Naive thymus-derived CD8-positive, alpha-beta T cell (primary cell): Measurements from ENCODE around the gene DCTN1. TPM values are rescaled to one million over a fixed set of nuclear protein-coding genes. Genes with fewer than 3 reads are reported as not detected.

Experiments used
- ATAC-seq, 2 donors: fragments of 150-1000 bp; cut with Tn5 transposase in 1 of 2; sonication (Bioruptor Pico), chemical (Tn5 transposase) in 1 of 2; 1 replicate in 1 of 2; 2 replicates in 1 of 2; pipeline ENCODE4 v1.10.0; 2021; ENCODE audit warnings: mild to moderate bottlenecking in 2 of 2, moderate library complexity in 2 of 2
- POLR2A ChIA-PET: fragments of 350-600 bp; sonication (Branson Sonifier 250); formaldehyde crosslinking; loops from one replicate; lab custom pipeline; 2021; ENCODE audit warnings: antibody characterized with exemption; lab: Charles Lee
- DNase-seq, 10 donors: peaks; one replicate each; pipeline versions ENCODE4 v3.0.0 to v3.0.0-alpha.2; 2020 to 2022
- H3K27ac Mint-ChIP-seq, 10 donors: one replicate each; pipeline ENCODE4 v1.8.0; 2020 to 2022; ENCODE audit warnings: mild to moderate bottlenecking in 10 of 10, mixed read lengths in 10 of 10, moderate library complexity in 4 of 10, inconsistent platforms in 1 of 10
- H3K27me3 Mint-ChIP-seq, 5 donors: one replicate each; pipeline ENCODE4 v1.8.0; 2021 to 2022; ENCODE audit warnings: mixed read lengths in 5 of 5
- H3K36me3 Mint-ChIP-seq, 3 donors: one replicate each; pipeline ENCODE4 v1.8.0; 2020 to 2022; ENCODE audit warnings: mixed read lengths in 3 of 3, mild to moderate bottlenecking in 2 of 3, inconsistent platforms in 1 of 3
- H3K4me1 Mint-ChIP-seq, 4 donors: one replicate each; pipeline ENCODE4 v1.8.0; 2021 to 2022; ENCODE audit warnings: mixed read lengths in 4 of 4
- H3K4me3 Mint-ChIP-seq, 10 donors: one replicate each; pipeline ENCODE4 v1.8.0; 2020 to 2022; ENCODE audit warnings: mild to moderate bottlenecking in 10 of 10, mixed read lengths in 10 of 10, moderate library complexity in 6 of 10, inconsistent platforms in 1 of 10
- H3K9me3 Mint-ChIP-seq, 9 donors: one replicate each; pipeline ENCODE4 v1.8.0; 2020 to 2022; ENCODE audit warnings: mixed read lengths in 9 of 9, mild to moderate bottlenecking in 3 of 9, inconsistent platforms in 1 of 9, moderate library complexity in 1 of 9
- polyA plus RNA-seq, 3 donors: library from polyadenylated mRNA; unstranded; fragments of 300-500 nt; fragmentation: Illumina TruSeq; gene quantifications; one replicate each; pipeline ENCODE4 v1.2.3, GENCODE V29; 2021
- total RNA-seq, 8 experiments: library from RNA in 2 of 8; stranded (reverse) in 2 of 8; gene quantifications; one replicate each; pipeline ENCODE4 v1.2.3 and lab custom pipeline; 2021 to 2026

Gene DCTN1
- total RNA-seq (100 to 1,000 TPM in 1 of 2 experiments, 10 to 100 TPM in 1; 97.5 to 108 TPM), polyA plus RNA-seq (10 to 100 TPM; 55.0 to 80.1 (median 68.7) TPM), total RNA-seq (lab: John Stamatoyannopoulos, UW) (107 to 137 (median 120) reads per million in 6 experiments)

DNA sequence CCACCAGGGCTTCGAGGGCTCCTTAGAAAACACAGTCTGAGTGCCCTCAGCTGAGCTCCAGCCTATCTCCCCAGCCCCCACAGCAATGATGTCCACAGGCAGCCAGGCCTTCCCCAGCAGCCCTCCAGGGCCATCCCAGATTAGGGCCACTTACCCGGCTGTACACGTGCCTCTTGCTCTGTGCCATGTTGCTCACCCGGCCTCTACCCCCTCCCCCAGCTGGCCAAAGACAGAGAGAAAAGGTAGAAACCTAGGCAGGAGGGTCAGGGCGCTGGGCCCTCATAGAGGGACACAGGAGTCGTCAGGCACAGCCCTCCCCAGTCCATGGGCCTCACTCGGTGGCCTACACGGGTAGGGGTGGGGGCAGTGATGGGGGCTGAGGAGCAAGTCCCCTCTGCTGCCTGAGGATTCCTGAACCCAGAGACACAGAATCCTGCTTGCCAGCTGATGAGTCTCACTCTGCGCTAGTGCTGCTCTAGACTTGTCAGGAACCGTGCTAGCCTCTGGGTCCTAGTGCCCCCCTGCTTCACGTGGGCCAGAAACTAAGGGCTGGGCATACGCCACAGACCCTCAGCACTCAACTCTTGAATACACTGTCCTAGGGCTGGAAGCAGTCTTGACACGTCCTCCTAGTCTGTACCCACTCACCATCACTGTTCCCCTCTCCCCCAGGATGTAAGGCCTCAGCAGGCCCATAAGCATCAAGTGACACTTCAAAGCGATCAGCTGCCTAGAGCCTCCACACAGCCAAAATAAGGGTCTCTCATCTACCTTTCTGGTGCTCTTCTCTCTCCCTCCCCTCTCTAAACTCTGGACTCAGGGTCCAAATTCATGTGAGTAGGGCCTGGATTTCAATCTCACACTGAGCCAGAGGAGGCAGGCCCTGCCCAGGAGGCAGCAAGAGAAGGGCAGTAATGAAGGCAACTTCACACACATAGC, at the start of gene DCTN1:
TSS of gene DCTN1 (minus strand) at position 461 of the 939 bp plus-strand sequence. CDS start at position 187, 274 bp downstream.
- Mint-ChIP-seq H3K4me3 (peak within 1 kb of the TSS; percentile 56 to 79 (median 68)), H3K27me3 (no peaks in the 10 kb centered on the region), H3K9me3 (no peaks in the 10 kb centered on the region), H3K36me3 (peaks cover 0 to 34% (median 12%) of the 10 kb centered on the region in 3 donors), H3K4me1 (peaks cover 43 to 74% (median 52%) of the 10 kb centered on the region in 4 donors), H3K27ac (peak within 1 kb of the TSS in 8 of 10 donors; percentile 18 to 88 (median 65))
- peak in 2 of 10 donors; percentile 8 to 13 for DNase-seq
- POLR2A ChIA-PET, result no interaction called here
- ATAC-seq, result peak; percentile 74 to 80

DNA sequence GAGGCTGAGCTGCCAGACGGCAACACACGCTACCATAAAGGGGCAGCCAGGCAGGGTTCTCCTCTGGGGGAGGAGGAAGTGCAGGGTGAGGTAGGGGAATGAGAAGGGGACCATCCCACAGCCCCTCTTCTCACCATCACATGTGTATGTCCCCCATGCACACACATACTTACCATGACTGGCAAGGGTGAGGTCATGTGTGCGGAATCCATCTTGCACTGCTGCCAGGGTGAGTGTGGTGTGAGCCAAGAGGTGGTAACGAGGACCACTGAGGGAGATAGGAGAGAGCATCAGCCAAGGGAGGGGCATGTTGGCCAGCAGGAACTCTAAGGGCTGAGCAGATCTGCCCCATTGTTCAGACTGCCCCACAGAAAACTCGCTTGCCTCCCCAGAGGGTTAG, 48.6 kb upstream of the DCTN1 start:
- Mint-ChIP-seq H3K9me3 (no peaks in the 10 kb centered on the region), H3K4me3 (no peak overlapping the region), H3K27me3 (no peaks in the 10 kb centered on the region), H3K27ac (peak overlapping the region in 1 of 10 donors; percentile 74), H3K36me3 (peaks cover 0 to 13% (median 7%) of the 10 kb centered on the region in 3 donors), H3K4me1 (no peaks in the 10 kb centered on the region)
- ATAC-seq (no peak), DNase-seq (no peak)
- POLR2A ChIA-PET, result no interaction called here

- Mint-ChIP-seq H3K9me3 (no peaks in the 10 kb centered on the region), H3K4me1 (peaks cover 4 to 6% (median 5%) of the 10 kb centered on the region in 4 donors), H3K4me3 (no peak overlapping the region), H3K27me3 (no peaks in the 10 kb centered on the region), H3K27ac (peak overlapping the region in 5 of 10 donors; percentile 12 to 83 (median 61)), H3K36me3 (peaks cover 0 to 13% (median 7%) of the 10 kb centered on the region in 3 donors)
- DNase-seq, result no peak
- POLR2A ChIA-PET, result no interaction called here
- no peak for ATAC-seq
These were observed 47.4 kb upstream of the DCTN1 start for GRCh38 chr2:74427551-74427950.

GRCh38 chr2:74426181-74426758, 46.2 kb upstream of the DCTN1 start:
- Mint-ChIP-seq H3K27me3 (no peaks in the 10 kb centered on the region), H3K4me1 (peaks cover 8 to 16% (median 13%) of the 10 kb centered on the region in 4 donors), H3K4me3 (no peak overlapping the region), H3K36me3 (peaks cover 0 to 13% (median 7%) of the 10 kb centered on the region in 3 donors), H3K27ac (no peak overlapping the region), H3K9me3 (no peaks in the 10 kb centered on the region)
- POLR2A ChIA-PET, result no interaction called here
- DNase-seq (no peak), ATAC-seq (no peak)

GRCh38 chr2:74425523-74425922, 45.4 kb upstream of the DCTN1 start:
- H3K36me3 Mint-ChIP-seq, result peaks cover 0 to 13% (median 7%) of the 10 kb centered on the region in 3 donors
- POLR2A ChIA-PET, result interaction anchor here (1.1 kb wide), 1 partner anchor 10 kb away, joined by 3 read pairs; no protein-coding TSS in a partner anchor

GRCh38 chr2:74424995-74425406, 44.9 kb upstream of the DCTN1 start:
- Mint-ChIP-seq H3K4me3 (no peak overlapping the region), H3K27ac (no peak overlapping the region)
- POLR2A ChIA-PET, result interaction anchor here (1.1 kb wide), 1 partner anchor 10 kb away, joined by 3 read pairs; no protein-coding TSS in a partner anchor

More at GRCh38 chr2:74425523-74425922, 45.4 kb upstream of the DCTN1 start:
- DNase-seq (no peak), ATAC-seq (no peak)
- Mint-ChIP-seq H3K4me3 (no peak overlapping the region), H3K9me3 (no peaks in the 10 kb centered on the region), H3K27me3 (no peaks in the 10 kb centered on the region), H3K27ac (no peak overlapping the region), H3K4me1 (peaks cover 11 to 23% (median 17%) of the 10 kb centered on the region in 4 donors)

GRCh38 chr2:74424139-74424992, 44.3 kb upstream of the DCTN1 start:
- DNase-seq, result no peak
- no peak for ATAC-seq
- Mint-ChIP-seq H3K27me3 (no peaks in the 10 kb centered on the region), H3K9me3 (no peaks in the 10 kb centered on the region), H3K4me1 (peaks cover 18 to 30% (median 27%) of the 10 kb centered on the region in 4 donors), H3K4me3 (peak overlapping the region in 1 of 10 donors; percentile 57), H3K36me3 (peaks cover 0 to 13% (median 7%) of the 10 kb centered on the region in 3 donors), H3K27ac (peak overlapping the region in 2 of 10 donors; percentile 51 to 76)
- POLR2A ChIA-PET, result interaction anchor here (1.1 kb wide), 1 partner anchor 9 kb away, joined by 3 read pairs; no protein-coding TSS in a partner anchor

More at GRCh38 chr2:74424995-74425406, 44.9 kb upstream of the DCTN1 start:
- Mint-ChIP-seq H3K9me3 (no peaks in the 10 kb centered on the region), H3K36me3 (peaks cover 0 to 13% (median 7%) of the 10 kb centered on the region in 3 donors), H3K27me3 (no peaks in the 10 kb centered on the region), H3K4me1 (peaks cover 16 to 28% (median 23%) of the 10 kb centered on the region in 4 donors)
- ATAC-seq, result no peak
- DNase-seq, result no peak

GRCh38 chr2:74423231-74424095, 43.4 kb upstream of the DCTN1 start:
- Mint-ChIP-seq H3K36me3 (peaks cover 0 to 13% (median 7%) of the 10 kb centered on the region in 3 donors), H3K27me3 (no peaks in the 10 kb centered on the region), H3K27ac (peak overlapping the region; percentile 49 to 100 (median 99)), H3K4me1 (peaks cover 18 to 33% (median 27%) of the 10 kb centered on the region in 4 donors), H3K9me3 (no peaks in the 10 kb centered on the region), H3K4me3 (peak overlapping the region; percentile 96 to 100 (median 99))
- ATAC-seq (no peak), DNase-seq (peak in 1 of 10 donors; percentile 59)
- POLR2A ChIA-PET, result interaction anchor here (3.0 kb wide), 1 partner anchor 32 kb away, joined by 22 read pairs; the partner anchor contains the start of gene INO80B

DNA sequence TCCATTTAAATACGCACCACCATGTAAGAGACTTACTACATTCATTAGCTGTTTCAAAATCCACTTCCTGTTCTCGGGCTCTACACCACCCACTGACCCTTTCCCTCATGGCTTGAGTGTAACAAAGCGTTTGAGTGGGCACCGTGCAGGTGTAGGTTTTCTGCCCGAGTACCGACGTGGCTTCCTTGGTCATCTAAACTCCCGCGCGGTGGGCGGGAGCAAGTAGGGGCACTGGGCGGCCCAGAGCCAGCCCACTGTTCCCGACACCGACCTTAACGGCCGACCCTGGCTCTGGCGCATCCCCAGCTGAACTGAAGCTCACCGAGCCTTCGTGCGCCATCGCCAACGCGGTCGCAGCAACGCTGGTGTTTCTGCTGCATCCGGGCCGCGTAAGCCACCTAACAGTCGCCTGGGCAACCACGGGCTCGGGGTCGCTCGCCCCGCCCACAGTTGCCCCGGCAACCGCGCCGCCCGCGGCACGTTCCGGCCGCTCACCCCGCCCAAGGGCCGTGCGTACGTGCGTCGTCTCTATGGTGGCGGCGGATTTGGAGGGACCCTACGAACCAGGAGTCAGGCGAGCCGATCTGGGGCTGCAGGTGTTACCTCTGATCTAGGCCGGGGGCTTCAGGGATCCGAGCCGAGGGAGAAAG, 41.2 kb upstream of the DCTN1 start, which contains the start of the genes C2orf81 and WDR54:
TSS of gene C2orf81 (minus strand) at position 399 of the 650 bp plus-strand sequence. CDS start at position 340, 59 bp downstream.
TSS of gene WDR54 (plus strand) at position 510 of the 650 bp plus-strand sequence. CDS start 424 bp downstream, outside the sequence.
- Mint-ChIP-seq H3K27me3 (no peaks in the 10 kb centered on the region), H3K4me1 (peaks cover 18 to 40% (median 28%) of the 10 kb centered on the region in 4 donors), H3K36me3 (peaks cover 0 to 9% (median 7%) of the 10 kb centered on the region in 3 donors), H3K27ac (peak within 1 kb of the TSS; percentile 96 to 100 (median 99)), H3K9me3 (no peaks in the 10 kb centered on the region), H3K4me3 (peak within 1 kb of the TSS; percentile 96 to 100 (median 99))
- peak; percentile 90 to 97 (median 96) for DNase-seq
- ATAC-seq, result peak; percentile 85 to 87
- POLR2A ChIA-PET, result interaction anchor here (0.6 to 3.0 kb wide), 9 partner anchors 30 to 271 kb away, joined by 3 to 22 read pairs (median 7); partner anchors contain the start of genes AUP1, CCDC142, HTRA2 and INO80B
